HG02571 (cell line): Measurements from ENCODE around the gene CD300A.
"Not testable (repeated sequence)": the region's sequence is repeated elsewhere in the genome, so short reads cannot be mapped to it uniquely, and the experiment has no call there.

ENCODE experiments used
- ATAC-seq: cut with Tn5 transposase; IDR thresholded peaks from one replicate; pipeline ENCODE4 v1.9.1; 2021; ENCODE audit warnings: mild to moderate bottlenecking, moderate library complexity; ENCODE audit not compliant: unreplicated experiment

Gene CD300A

DNA sequence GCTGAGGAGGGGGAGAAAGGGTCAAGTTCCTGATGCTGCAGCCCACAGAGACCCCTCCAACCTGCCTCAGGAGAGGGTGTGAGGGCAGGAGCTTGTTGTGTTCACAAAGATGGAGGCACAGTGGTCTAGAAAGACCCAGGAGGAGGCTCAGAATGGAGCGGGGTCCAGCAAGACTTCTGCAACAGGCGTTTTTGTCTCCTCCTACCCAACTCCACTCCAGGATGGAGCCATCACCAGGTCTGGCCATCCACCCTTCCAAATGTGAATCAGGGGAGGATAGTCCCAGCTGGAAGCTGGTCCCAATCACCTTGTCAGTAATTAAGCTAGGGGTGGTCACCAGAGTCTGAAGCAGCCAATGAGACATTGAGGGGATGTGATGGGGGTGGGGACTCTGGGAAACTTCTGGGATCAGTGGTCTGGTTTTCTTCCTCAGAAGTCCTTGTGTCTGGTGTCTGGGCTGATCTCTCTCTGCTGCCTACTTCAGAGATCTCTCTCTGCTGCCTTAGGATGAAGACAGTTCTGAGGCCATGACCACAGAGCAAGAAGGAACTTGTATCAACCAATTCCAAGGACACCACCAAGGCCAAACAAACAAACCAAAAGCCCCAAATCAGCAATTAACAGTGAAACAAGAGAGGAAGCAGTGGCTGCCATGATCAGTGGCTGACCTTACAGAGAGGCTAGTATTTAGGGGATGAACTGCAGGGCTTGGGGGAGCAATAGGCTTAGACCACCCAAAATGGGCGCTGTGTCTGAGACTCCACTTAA lies 50.3 kb downstream of the CD300A start:
- no peak for ATAC-seq

DNA sequence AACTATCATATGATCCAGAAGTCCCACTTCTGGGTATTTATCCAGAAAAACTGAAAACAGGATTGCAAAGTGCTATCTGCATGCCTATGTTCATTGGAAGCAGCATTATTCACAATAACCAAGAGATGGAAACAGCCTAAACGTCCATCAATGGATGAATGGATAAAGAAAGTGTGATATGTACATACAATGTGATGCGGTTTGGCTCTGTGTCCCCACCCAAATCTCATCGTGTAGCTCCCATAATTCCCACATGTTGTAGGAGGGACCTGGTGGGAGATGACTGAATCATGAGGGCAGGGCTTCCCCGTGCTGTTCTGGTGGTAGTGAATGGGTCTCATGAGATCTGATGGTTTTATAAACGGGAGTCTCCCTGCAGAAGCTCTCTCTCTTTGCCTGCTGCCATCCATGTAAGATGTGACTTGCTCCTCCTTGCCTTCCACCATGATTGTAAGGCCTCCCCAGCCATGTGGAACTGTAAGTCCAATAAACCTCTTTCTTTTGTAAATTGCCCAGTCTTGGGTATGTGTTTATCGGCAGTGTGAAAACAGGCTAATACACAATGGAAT lies 52.1 kb downstream of the CD300A start:
- ATAC-seq, result not testable (repeated sequence)

DNA sequence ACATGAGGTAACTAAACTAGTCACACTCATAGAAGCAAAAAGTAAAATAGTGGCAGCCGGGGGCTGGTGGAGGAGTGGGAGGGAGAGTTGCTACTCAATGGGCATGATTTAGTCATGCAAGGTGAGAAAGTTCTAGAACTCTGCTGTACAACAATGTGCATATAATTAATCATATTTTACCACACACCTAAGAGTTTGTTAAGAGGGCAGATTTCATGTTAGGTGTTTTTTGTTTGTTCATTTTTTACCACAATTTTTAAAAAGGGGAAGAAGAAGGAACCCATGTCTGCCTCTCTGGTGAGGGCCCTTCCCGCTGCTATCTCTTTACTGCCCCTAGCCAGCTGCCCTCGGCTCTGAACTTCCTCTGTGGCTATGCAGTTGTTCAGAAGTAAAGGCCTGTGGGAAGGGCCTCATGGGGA lies 53.6 kb downstream of the CD300A start:
- no peak for ATAC-seq

DNA sequence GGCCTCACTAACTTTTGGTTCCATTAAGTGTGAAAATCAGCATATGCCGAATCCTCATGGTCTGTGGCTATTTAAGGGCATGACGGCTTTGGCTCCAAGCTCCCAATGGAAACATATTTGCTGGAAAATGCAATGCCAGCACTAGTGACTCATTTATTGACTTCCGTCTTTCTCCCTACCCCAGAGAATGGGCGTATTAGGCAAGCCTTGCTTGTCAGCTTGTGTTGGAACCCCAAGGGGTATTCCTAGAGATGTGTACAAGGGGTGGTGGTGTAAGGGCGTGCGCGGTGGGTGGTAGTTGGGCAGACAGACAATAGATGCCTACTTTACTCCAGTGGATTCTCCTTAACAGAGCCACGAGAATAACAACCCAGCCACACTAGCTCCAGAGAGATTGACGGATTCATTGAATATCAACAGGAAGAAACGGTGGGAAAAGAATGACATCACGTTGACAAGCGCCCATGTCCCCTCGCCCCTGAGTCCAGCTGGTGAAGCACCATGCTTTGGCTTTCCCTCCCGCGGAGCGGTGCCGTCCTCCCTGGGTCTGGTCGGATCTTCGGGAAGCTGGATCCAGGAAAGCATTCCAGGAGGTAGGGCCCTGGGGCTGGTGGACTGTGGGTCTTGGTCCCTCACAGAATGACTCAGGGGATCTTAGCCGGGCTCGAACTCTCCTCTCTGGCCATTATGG lies 54.5 kb downstream of the CD300A start:
- ATAC-seq, result no peak

DNA sequence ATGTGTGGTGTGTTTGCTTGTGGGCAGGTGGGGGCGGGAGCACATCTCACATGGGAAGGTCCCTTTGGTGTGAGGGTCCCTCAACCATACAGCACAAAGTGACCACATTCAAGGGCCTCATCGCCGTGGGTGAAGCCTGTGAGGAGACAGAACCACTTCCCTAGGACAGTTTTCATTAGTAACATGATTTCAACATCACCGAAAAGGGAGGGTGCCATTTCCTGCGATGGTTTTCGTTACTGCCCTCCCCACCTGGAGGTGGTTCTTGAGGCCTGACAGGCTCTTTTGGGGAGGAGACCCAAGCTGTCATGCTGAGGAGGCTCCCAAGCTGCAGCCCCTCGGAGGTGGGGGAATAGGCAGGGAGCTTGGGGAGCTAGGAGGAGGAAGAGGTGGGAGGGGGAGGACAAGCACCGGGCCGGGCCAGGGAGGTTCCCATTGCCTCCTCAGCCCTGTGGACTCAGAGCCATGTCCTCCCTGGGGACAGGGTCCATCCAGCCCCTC lies 55.3 kb downstream of the CD300A start:
- ATAC-seq, result no peak

DNA sequence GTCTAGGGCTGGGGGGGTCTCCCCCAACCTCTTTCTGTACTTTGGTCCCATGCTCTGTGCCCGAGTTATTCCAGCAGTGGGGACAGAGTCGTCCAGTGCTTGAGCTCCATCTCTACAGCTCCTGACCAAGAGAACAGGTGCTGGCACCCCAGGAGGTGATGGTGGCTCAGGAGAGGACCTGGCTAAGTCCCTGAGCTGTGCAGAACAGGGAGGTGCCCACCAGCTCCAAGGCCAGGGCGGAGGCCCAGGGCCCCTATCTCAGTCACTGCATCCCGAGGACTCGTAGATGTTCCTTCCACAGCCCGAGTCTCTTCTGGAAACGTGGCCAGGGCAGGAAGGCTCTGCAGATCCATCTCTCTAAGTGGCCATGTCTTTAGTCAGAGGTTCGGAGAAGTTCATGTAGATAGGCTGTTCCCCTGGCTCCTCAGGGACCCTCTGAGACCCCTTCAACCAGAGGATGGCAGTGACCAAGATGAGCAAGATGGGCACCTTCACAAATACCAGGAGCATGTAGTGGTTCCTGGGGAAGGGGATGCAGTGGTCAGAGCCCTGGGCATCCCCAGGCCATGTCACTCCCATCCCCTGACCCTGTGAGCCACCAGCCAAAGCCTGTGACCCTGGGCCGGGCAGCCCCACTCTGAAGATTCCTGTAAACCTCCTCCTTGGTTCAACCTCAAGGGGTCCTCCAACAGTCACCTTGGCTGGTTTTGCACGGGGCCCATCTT lies 56.1 kb downstream of the CD300A start:
- ATAC-seq, result no peak

DNA sequence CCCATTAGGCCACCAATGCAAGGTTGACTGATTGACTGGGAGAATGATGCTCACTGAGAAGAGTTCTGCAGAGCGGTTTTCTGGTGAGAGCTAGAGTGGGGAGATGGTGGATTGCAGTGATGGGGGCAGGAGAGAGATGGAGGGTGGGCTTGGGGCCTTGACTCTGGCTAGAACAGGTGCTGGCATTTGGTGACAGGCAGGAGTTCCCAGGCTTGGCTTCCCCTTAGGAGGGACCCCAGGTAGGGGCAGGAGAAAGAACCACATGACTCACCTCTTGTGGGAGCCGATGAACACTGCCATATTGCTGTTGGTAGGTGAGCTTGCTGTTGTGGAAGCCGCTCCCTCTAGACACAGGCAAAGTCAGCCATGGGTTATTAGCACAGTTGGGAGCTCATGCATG lies 56.9 kb downstream of the CD300A start:
- no peak for ATAC-seq

DNA sequence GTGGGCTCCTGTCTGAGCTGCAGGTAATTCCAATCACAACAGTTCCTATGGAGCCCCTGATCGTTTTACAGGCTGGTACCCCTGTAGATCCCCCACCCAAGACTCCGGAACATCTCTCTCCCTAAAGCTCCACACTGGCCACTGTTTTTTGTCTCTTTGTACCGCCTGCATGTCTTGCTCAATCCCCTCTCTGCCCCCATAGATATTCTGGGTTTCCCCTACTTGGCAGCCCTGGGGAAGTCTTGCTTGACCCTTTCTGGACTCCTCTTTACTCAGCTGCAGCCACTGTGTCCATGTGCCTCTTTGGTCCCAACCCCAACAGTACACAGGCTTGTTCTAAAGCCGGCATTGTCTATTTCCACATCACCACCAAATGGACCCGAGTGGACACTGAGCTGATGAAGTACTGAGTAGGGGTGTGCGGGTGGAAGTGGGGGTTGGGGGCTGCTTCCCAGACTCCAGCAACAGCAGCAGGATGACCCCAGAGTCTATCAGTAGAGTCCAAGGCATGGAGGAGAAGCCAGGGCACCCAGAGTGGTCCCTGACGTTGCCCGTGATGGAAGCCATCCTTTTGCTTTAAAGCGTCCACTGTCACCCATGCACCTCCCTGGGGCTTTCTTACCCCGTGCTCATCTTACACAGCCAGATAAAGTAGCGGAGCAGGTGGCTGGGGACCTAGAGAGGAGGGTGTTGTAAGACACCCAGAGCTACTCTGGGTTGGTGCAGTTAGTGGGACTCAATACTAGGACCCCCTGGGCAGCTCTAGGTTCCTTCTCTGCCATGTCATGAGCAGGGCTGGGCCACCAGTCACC lies 58.4 kb downstream of the CD300A start:
- no peak for ATAC-seq

DNA sequence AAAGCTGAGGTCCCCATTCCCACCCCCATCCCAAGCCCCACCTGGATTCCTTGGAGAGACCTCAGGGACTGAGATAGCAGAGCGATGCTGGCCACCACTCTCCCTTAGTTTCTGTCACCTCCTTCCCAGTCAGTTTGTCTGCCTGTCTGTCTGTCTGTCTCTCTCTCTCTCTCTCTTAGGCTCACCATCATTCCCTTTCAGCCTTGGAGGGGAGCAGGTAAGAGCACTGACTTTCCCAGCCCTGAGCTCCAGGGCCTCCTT lies 59.0 kb downstream of the CD300A start:
- ATAC-seq, result no peak

DNA sequence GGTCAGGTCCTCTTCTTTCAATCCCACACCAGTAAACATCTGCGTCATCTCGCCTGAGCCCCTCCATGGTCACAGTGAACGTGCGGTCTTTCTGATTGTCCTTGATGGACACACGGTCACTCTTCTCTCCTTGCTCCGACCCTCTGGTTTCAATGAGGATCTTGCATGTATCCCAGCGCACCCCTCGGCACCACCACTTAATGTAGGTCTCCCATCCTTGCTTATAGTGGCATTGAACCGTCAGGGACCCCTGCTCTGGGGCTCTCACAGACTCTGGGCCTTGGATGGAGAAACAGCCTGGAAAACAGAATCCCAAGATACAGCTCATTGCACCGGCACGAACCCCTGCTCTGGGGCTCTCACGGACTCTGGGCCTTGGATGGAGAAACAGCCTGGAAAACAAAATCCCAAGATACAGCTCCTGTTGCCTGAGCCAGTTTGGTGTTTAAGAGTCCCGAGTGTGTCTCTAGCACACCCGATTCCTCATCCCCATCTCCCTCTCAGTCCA lies 59.4 kb downstream of the CD300A start:
- ATAC-seq, result no peak

DNA sequence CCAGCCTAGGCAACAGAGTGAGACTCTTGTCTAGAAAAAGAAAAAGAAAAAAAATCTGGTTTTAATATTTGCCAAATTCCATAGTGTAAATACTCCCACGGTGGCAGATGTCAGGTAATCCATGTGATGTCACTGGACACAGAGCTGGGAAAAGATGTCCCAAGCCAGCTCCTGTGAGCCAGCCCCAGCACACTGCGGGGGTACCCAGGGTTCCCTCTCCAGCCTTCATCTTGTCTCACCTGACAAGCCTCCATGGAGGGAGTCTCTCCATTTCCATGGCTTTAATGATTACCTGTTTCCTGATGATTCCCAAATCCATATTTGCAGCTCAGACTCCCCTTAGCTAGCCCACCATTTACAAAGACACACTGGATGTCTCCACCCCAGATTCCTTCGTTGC lies 60.2 kb downstream of the CD300A start:
- no peak for ATAC-seq

DNA sequence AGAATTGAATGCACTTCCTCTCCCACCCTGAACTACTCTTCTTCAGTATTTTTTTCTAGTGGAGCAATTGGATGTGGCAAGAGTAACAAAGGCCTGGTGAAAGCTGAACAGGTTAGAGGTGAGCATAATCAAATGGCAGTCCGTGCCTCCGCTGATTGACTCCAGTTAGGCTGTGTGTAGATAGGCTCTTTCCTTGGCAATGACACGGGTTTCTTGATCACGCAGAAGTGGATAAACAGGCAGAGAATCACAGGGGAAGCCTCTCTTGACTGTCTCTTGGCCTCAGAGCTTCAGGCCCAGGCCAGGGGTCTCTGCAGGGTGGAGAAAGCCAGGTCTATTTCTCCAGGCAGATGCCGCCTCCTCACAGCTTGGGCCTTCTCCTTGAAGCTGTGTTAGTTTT lies 60.6 kb downstream of the CD300A start:
- no peak for ATAC-seq

DNA sequence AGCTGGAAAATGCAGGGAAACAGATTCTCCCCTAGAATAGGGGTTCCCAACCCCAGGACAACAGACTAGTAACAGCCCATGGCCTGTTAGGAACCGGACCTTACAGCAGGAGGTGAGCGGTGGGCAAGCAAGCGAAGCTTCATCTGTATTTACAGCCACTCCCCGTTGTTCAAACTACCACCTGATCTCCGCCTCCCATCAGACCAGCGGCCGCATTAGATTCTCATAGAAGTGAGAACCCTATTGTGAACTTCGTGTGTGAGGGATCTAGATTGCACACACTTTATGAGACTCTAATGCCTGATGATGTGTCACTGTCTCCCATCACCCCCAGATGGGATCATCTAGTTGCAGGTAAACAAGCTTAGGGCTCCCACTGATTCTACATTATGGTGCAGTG lies 61.3 kb downstream of the CD300A start:
- ATAC-seq, result no peak

DNA sequence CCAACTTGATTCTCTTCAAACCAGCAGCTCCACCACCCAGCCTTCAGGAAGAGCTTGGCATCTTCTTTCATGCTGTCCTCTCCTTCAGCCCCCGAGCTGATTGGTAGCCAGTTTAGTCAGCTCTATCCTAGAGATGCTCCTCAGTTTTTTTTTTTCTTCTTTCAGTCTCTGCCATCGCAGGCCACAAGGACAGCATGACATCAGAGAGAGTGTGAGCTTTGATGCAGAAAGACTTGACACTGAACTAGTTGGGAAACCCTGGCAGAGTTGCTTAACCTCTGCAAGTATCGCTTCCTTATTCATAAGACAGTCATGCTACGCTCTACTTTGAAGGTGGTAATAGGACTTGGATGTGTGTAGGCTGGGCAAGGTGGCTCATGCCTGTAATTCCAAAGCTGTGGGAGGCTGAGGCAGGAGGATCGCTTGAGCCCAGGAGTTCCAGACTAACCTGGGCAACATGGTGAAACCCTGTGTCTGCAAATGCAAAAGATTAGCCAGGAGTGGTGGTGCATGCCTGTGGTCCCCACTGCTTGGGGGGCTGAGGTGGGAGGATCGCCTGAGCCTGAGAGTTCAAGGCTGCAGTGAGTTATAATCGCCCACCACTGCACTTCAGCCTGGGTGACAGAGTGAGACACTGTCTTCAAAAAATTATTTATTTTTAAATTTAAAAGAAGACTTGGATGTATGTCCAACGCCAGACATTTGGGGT lies 62.2 kb downstream of the CD300A start:
- ATAC-seq, result peak; percentile 74

DNA sequence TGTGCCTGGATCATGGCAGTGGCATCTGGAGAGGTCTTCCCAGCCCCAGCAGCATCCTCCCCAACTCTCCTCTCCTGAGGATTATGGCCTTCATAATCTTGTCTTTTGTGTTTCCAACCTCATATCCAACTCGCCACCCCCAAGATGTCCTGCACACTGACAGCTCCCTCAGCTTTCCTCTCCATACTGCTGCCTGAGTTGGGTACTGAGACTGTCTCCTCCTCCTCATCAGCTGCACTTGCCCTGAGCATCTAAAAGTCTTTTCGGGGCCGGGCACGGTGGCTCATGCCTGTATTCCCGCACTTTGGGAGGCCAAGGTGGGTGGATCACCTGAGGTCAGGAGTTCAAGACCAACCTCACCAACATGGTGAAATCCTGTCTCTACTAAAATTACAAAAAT lies 62.8 kb downstream of the CD300A start:
- no peak for ATAC-seq

DNA sequence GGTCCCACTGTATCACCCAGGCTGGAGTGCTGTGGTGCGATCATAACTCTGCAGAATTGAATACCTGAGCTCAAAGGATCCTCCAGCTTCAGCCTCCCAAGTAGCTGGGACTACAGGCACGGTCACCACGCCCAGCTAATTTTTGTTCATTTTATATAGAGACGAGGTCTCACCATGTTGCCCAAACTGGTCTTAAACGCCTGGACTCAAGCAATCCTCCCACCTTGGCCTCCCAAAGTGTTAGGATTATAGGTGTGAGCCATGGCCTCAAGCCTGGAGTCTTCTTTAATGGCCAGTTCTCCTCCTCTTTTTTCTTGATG lies 64.4 kb downstream of the CD300A start:
- ATAC-seq, result no peak

DNA sequence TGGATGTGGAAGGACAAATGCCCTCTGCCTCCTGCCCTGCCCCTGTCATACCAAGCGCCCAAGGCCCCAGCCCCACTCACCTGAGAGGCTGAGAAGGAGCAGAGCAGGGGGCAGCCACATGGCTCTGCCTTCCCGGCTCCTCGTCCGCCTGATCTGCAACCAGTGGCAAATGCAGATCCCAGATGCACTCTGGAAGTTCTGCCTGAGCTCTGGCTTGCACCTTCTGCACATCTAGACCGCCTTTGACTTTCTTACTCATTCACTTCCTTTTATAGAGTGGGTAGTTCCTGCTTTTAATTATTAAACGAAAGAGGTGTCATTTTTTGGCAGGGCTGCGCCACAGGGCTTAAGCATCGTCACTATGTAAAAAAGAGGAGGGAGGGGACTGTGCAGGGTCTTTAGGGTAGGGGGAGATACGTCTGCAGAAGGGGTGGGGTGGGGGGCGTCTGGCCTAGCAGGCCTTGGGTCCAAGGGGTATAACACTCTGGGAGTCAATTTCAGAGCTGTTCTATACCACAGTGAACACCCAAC lies 64.9 kb downstream of the CD300A start, which contains the start of gene CD300LB:
Gene CD300LB, minus strand, starts transcription at position 245 of the 531 bp plus-strand sequence. Its CDS starts 125 bp downstream, at position 120.
- no peak for ATAC-seq

DNA sequence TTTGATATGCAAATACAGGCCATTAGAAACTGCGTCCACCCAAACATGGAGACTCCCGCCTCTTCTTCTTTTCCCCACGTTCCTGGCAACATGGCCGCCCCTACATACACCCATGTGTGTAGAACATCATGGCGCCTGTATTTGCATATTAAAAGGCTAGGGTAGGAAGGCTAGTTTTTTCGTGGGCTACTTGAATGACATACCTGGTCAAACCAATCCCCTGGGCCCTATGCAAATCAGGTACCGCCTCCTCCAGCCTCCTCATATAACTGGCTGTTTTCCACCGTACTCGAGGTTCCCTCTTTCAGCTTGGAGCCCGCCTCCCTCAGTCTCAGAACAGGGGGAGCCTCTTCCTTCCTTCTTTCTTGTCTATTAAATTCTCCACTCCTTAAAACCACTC lies 65.7 kb downstream of the CD300A start:
- no peak for ATAC-seq
